Coronary artery (tissue), 2 donors: ENCODE measurements around the gene ACTMAP.

Experiments
- DNase-seq: peaks from one replicate; pipeline ENCODE4 v3.0.0-alpha.2; 2017; ENCODE audit warnings: low spot score
- H3K27ac ChIP-seq, 2 donors: fragments of 200-600 bp; sonication (generic); one replicate each; pipeline ENCODE4 v1.5.1; 2016 to 2019
- H3K4me3 ChIP-seq: fragments of 200-600 bp; sonication (generic); 2 replicates; pipeline ENCODE4 v1.5.1; 2016; ENCODE audit warnings: mild to moderate bottlenecking, moderate library complexity
- CTCF ChIP-seq: fragments of 200-600 bp; sonication (generic); IDR thresholded peaks from one replicate; pipeline ENCODE4 v1.5.1; 2019; ENCODE audit warnings: antibody characterized with exemption

ACTMAP gene

GRCh38 chr19:40780582-40780981 is 30.3 kb upstream of the ACTMAP start:
- Histone ChIP-seq H3K27ac (no peak overlapping the region), H3K4me3 (no peak overlapping the region)
- DNase-seq: no peak
- no peak for TF ChIP-seq CTCF

GRCh38 chr19:40778706-40779284 is 28.5 kb upstream of the ACTMAP start:
- DNase-seq: no peak
- Histone ChIP-seq H3K27ac (peak overlapping the region; percentile 81 to 100), H3K4me3 (peak overlapping the region; percentile 96)
- TF ChIP-seq CTCF: no peak

DNA sequence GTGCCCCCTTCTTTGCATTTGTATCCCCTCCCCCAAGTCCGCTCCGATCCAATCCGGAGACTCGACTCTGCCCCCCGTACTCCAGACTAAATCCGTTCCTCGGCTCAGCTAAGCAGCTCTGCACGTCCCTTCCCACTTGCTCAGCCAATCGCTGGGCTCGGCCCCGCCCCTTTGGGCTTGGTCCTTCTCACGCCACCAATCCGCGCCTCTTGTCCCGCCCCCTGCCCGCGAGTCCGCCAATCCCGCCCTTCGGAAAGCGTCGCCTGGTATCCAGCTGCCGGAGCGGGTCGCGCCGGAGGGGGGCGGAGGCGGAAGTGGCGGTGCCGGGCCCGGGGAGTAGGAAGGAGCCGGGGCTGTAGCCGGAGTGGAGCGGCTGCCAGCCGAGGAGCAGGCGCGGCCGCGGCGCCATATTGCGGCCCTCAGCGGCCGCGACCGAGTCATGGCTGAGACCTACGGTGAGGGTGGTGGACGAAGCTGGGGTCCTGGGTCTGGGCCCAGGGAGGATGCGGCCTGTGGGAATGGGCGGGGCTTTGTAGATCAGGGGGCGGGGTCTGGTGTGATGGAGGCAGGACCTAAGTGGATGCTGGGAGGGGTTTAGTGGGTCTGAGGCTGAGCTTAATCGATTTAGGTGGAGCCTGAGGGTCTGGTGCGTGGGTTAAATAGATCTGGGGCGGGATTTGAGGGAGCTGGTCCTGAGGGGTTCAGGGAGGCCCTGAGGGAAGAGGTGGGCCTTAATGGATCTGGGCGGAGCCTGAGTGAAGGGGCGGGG is 27.8 kb upstream of the ACTMAP start, which contains the start of gene RAB4B:
TSS of gene RAB4B (plus strand) at position 311 of the 769 bp plus-strand sequence. CDS start at position 440, 129 bp downstream.
- Histone ChIP-seq H3K27ac (peak within 1 kb of the TSS; percentile 81 to 100), H3K4me3 (peak within 1 kb of the TSS; percentile 96)
- DNase-seq: peak; percentile 100
- TF ChIP-seq CTCF: no peak

- peak overlapping the region; percentile 96 for H3K4me3 ChIP-seq
- no peak for TF ChIP-seq CTCF
- peak overlapping the region; percentile 81 to 100 for H3K27ac ChIP-seq
- DNase-seq: no peak
These were observed 27.3 kb upstream of the ACTMAP start for GRCh38 chr19:40777645-40777936.

DNA sequence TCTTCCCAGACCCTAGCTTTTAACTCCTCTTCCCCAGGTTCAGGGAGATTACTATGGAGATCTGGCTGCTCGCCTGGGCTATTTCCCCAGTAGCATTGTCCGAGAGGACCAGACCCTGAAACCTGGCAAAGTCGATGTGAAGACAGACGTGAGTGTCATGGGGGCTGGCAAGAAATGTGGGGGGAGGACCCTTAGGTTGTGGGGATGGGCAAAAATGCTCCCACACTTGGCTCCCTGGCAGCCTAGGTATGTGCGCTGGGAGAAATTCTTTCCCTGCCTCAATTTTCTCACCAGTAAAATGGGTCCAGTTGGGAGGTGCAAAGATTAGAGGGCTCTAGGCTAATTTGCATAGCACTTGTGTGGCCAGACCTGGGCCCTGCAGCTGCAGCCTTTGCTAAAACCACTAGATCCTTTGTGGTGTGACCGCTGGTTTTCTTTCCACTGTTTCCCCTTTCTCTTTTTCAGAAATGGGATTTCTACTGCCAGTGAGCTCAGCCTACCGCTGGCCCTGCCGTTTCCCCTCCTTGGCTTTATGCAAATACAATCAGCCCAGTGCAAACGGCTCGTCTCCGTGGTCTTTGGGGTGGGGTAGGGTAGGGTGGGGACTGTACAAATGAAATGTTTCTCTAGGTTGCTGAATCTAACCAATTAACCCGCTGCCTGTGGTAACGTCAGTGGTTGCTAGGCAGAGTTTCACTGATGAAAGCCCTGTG is 26.8 kb upstream of the ACTMAP start:
- H3K4me3 ChIP-seq: peak overlapping the region; percentile 96
- no peak for TF ChIP-seq CTCF
- peak overlapping the region; percentile 81 to 100 for H3K27ac ChIP-seq
- DNase-seq: peak; percentile 93

- Histone ChIP-seq H3K27ac (no peak overlapping the region), H3K4me3 (no peak overlapping the region)
- no peak for TF ChIP-seq CTCF
- no peak for DNase-seq
These were observed 26.1 kb upstream of the ACTMAP start for GRCh38 chr19:40776364-40776763.
